Esophagus (tissue), 2 donors: Measurements from ENCODE around the gene KHDRBS1. TPM values are rescaled to one million over a fixed set of nuclear protein-coding genes. Genes with fewer than 3 reads are reported as not detected.

Source experiments
- polyA plus RNA-seq, 2 donors: library from polyadenylated mRNA; stranded (reverse); fragments of 200-250 nt; gene quantifications; one replicate each; pipeline ENCODE4 v1.2.3, GENCODE V29; 2013
- donor health status: healthy with polysubstance abuse.
- donor health status: Bipolar disorder and iron deficiency.

The KHDRBS1 gene
- polyA plus RNA-seq, 2 donors = 55.1 to 63.4 TPM

Other genes starting within 250 kb of the KHDRBS1 start
- gene ADGRB2, start 249.5 kb upstream of the KHDRBS1 start, polyA plus RNA-seq = under 1 TPM; 0.34 to 0.51 TPM
- under 1 TPM; 0.08 to 0.13 TPM for gene SPOCD1, start 197.8 kb upstream of the KHDRBS1 start, polyA plus RNA-seq
- gene PTP4A2, start 75.5 kb upstream of the KHDRBS1 start, polyA plus RNA-seq = 10 to 100 TPM; 40.6 to 45.5 TPM
- gene TMEM39B, start 59.1 kb downstream of the KHDRBS1 start, polyA plus RNA-seq = 1 to 10 TPM; 6.8 to 9.5 TPM
- 1 to 10 TPM; 6.9 to 9.9 TPM for gene KPNA6, start 94.2 kb downstream of the KHDRBS1 start, polyA plus RNA-seq
- gene TXLNA, start 165.8 kb downstream of the KHDRBS1 start, polyA plus RNA-seq = 10 to 100 TPM; 10.2 to 13.5 TPM
- gene CCDC28B, start 186.7 kb downstream of the KHDRBS1 start, polyA plus RNA-seq = 1 to 10 TPM; 2.7 to 2.9 TPM
- gene IQCC, start 191.8 kb downstream of the KHDRBS1 start, polyA plus RNA-seq = 1 to 10 TPM; 1.5 to 1.6 TPM
- gene DCDC2B, start 195.2 kb downstream of the KHDRBS1 start, polyA plus RNA-seq = under 1 TPM in 1 of 2 donors, not detected in 1; 0.06 TPM
- gene TMEM234, start 208.5 kb downstream of the KHDRBS1 start, polyA plus RNA-seq = 10 to 100 TPM; 10.4 to 15.6 TPM
- 100 to 1,000 TPM; 134 to 189 TPM for gene EIF3I, start 208.5 kb downstream of the KHDRBS1 start, polyA plus RNA-seq
- gene FAM167B, start 233.4 kb downstream of the KHDRBS1 start, polyA plus RNA-seq = 1 to 10 TPM; 1.8 to 2.0 TPM
- 1 to 10 TPM; 2.3 to 2.4 TPM for gene LCK, start 237.4 kb downstream of the KHDRBS1 start, polyA plus RNA-seq